H1 (cell line): Measurements from ENCODE around the gene SLC39A11. TPM values are rescaled to one million over a fixed set of nuclear protein-coding genes. Genes with fewer than 3 reads are reported as not detected.

Experiments
- CTCF ChIA-PET: fragments of 300-600 bp; sonication (Branson Sonifier 250); formaldehyde crosslinking; loops from one replicate; lab custom pipeline; 2021; ENCODE audit not compliant: partially characterized antibody; lab: Charles Lee
- POLR2A ChIA-PET: fragments of 300-600 bp; sonication (Branson Sonifier 250); formaldehyde crosslinking; loops from one replicate; lab custom pipeline; 2021; ENCODE audit warnings: inconsistent platforms; ENCODE audit not compliant: partially characterized antibody; lab: Charles Lee
- DNase-seq, 2 experiments: peaks; one replicate each; pipeline versions ENCODE4 v3.0.0 to v3.0.0-alpha.2; 2010 to 2022; ENCODE audit warnings: low spot score in 2 of 2, low read depth in 1 of 2, mixed read lengths in 1 of 2
- FAIRE-seq: peaks from 2 replicates; lab custom pipeline; 2011; peaks lifted over from hg19 to GRCh38; lab: Jason Lieb, UNC
- H2AFZ ChIP-seq: 2 replicates; pipeline ENCODE4 v1.8.1; 2012; ENCODE audit warnings: low read length, inconsistent platforms
- H2AK5ac ChIP-seq: 2 replicates; pipeline ENCODE4 v1.6.1; 2013; ENCODE audit warnings: low read depth, low read length
- H2BK120ac ChIP-seq: replicated peaks from 2 replicates; pipeline ENCODE3; 2013; ENCODE audit warnings: low read depth, low read length, inconsistent platforms
- H2BK12ac ChIP-seq: 2 replicates; pipeline ENCODE4 v1.6.1; 2013; ENCODE audit warnings: low read depth, low read length
- H2BK15ac ChIP-seq: 2 replicates; pipeline ENCODE4 v1.6.1; 2013; ENCODE audit warnings: low read length
- H2BK20ac ChIP-seq: 2 replicates; pipeline ENCODE4 v1.6.1; 2013; ENCODE audit warnings: low read length
- H2BK5ac ChIP-seq: 2 replicates; pipeline ENCODE4 v1.6.1; 2013; ENCODE audit warnings: low read depth, low read length
- H3K14ac ChIP-seq: 2 replicates; pipeline ENCODE4 v1.6.1; 2013; ENCODE audit warnings: inconsistent platforms; ENCODE audit not compliant: insufficient read length
- H3K18ac ChIP-seq: 2 replicates; pipeline ENCODE4 v1.6.1; 2013; ENCODE audit warnings: low read length; ENCODE audit errors: extremely low read depth
- H3K23ac ChIP-seq: 2 replicates; pipeline ENCODE4 v1.6.1; 2013; ENCODE audit warnings: inconsistent platforms; ENCODE audit not compliant: insufficient read length
- H3K23me2 ChIP-seq: 2 replicates; pipeline ENCODE4 v1.6.1; 2013; ENCODE audit warnings: low read depth, low read length
- H3K27ac ChIP-seq: 2 replicates; pipeline ENCODE4 v1.6.1; 2011; ENCODE audit warnings: low read depth, low read length, inconsistent platforms
- H3K27me3 ChIP-seq, 4 experiments: replicated peaks in 1 of 4; 1 replicate in 1 of 4; 2 replicates in 3 of 4; pipeline versions ENCODE4 v1.6.1 to v1.8.1; 2011 to 2013; ENCODE audit warnings: low read length in 3 of 4, mild to moderate bottlenecking in 3 of 4, inconsistent platforms in 2 of 4, mixed read lengths in 2 of 4, moderate library complexity in 1 of 4; ENCODE audit not compliant: control insufficient read depth in 3 of 4, insufficient read depth in 3 of 4; ENCODE audit errors: extremely low read depth in 1 of 4
- H3K36me3 ChIP-seq, 4 experiments: 2 replicates each; pipeline versions ENCODE4 v1.6.1 to v1.8.1; 2011 to 2013; ENCODE audit warnings: mild to moderate bottlenecking in 4 of 4, low read length in 3 of 4, moderate library complexity in 2 of 4, control low read depth in 1 of 4, inconsistent platforms in 1 of 4; ENCODE audit not compliant: insufficient read depth in 4 of 4, control insufficient read depth in 2 of 4
- H3K4ac ChIP-seq: replicated peaks from 2 replicates; pipeline ENCODE3; 2013; ENCODE audit warnings: low read length, low read depth, mixed read lengths, inconsistent platforms; ENCODE audit not compliant: insufficient read length
- H3K4me1 ChIP-seq, 4 experiments: replicated peaks in 1 of 4; 1 replicate in 1 of 4; 2 replicates in 3 of 4; pipeline versions ENCODE4 v1.6.1 to v1.8.1; 2011 to 2013; ENCODE audit warnings: low read length in 3 of 4, inconsistent platforms in 2 of 4, mixed read lengths in 1 of 4; ENCODE audit not compliant: insufficient read depth in 4 of 4, control insufficient read depth in 3 of 4
- H3K4me2 ChIP-seq, 2 experiments: 2 replicates each; pipeline versions ENCODE4 v1.6.1 to v1.8.1; 2011 to 2013; ENCODE audit warnings: low read depth in 2 of 2, low read length in 2 of 2, control low read depth in 1 of 2, inconsistent platforms in 1 of 2, mild to moderate bottlenecking in 1 of 2; ENCODE audit not compliant: insufficient read depth in 1 of 2
- H3K4me3 ChIP-seq, 4 experiments: fragments of 200-600, 300-600 bp in 1 of 4; sonication (generic), shearing (Covaris generic), sonication (Bioruptor Twin) in 1 of 4; 2 replicates each; pipeline versions ENCODE4 v1.5.1 to v1.8.1; 2011 to 2016; ENCODE audit warnings: low read length in 4 of 4, low read depth in 3 of 4, control low read depth in 2 of 4, inconsistent platforms in 2 of 4, mild to moderate bottlenecking in 2 of 4, mixed read lengths in 1 of 4, moderate library complexity in 1 of 4; ENCODE audit not compliant: insufficient read depth in 2 of 4; ENCODE audit errors: extremely low read depth in 1 of 4
- H3K56ac ChIP-seq: replicated peaks from 2 replicates; pipeline ENCODE3; 2013; ENCODE audit warnings: low read depth, mild to moderate bottlenecking, mixed read lengths, low read length, inconsistent platforms; ENCODE audit not compliant: insufficient read length
- H3K79me1 ChIP-seq: 2 replicates; pipeline ENCODE4 v1.6.1; 2013; ENCODE audit warnings: low read depth, low read length, control low read depth
- H3K79me2 ChIP-seq, 2 experiments: 2 replicates each; pipeline versions ENCODE4 v1.6.1 to v1.8.1; 2012 to 2013; ENCODE audit warnings: low read length in 2 of 2, mild to moderate bottlenecking in 2 of 2, inconsistent platforms in 1 of 2; ENCODE audit not compliant: insufficient read depth in 2 of 2, control insufficient read depth in 1 of 2
- H3K9ac ChIP-seq, 4 experiments: replicated peaks in 1 of 4; 1 replicate in 1 of 4; 2 replicates in 3 of 4; pipeline versions ENCODE4 v1.6.1 to v1.8.1; 2011 to 2013; ENCODE audit warnings: low read depth in 3 of 4, low read length in 3 of 4, control low read depth in 2 of 4, mild to moderate bottlenecking in 2 of 4, moderate library complexity in 2 of 4, inconsistent platforms in 1 of 4; ENCODE audit errors: extremely low read depth in 1 of 4
- H3K9me3 ChIP-seq, 2 experiments: 2 replicates each; pipeline versions ENCODE4 v1.6.1 to v1.8.1; 2012 to 2013; ENCODE audit warnings: mild to moderate bottlenecking in 2 of 2, moderate library complexity in 2 of 2, control low read depth in 1 of 2, inconsistent platforms in 1 of 2, low read depth in 1 of 2, low read length in 1 of 2, mixed read lengths in 1 of 2; ENCODE audit not compliant: insufficient read depth in 2 of 2
- H4K20me1 ChIP-seq, 2 experiments: replicated peaks in 1 of 2; 2 replicates each; pipeline versions ENCODE3 to v1.8.1; 2011 to 2013; ENCODE audit warnings: inconsistent platforms in 2 of 2, low read length in 2 of 2, mild to moderate bottlenecking in 1 of 2; ENCODE audit not compliant: insufficient read depth in 2 of 2, control insufficient read depth in 1 of 2
- H4K5ac ChIP-seq: 2 replicates; pipeline ENCODE4 v1.6.1; 2013; ENCODE audit warnings: low read length, low read depth, mixed read lengths, inconsistent platforms; ENCODE audit not compliant: insufficient read length
- H4K8ac ChIP-seq: 2 replicates; pipeline ENCODE4 v1.8.0; 2013; ENCODE audit warnings: mild to moderate bottlenecking, moderate library complexity, low read length, inconsistent platforms; ENCODE audit not compliant: insufficient read depth; ENCODE audit errors: extremely low read depth
- H4K91ac ChIP-seq: replicated peaks from 2 replicates; pipeline ENCODE3; 2013; ENCODE audit warnings: low read length, mixed read lengths, inconsistent platforms; ENCODE audit not compliant: insufficient read length
- ATF3 ChIP-seq: IDR thresholded peaks from 2 replicates; pipeline ENCODE4 v1.6.1; 2011; ENCODE audit warnings: low read depth, mild to moderate bottlenecking, low read length; ENCODE audit not compliant: insufficient read depth
- BRCA1 ChIP-seq: IDR thresholded peaks from 2 replicates; pipeline ENCODE4 v1.6.1; 2012; ENCODE audit warnings: low read depth, low read length, improper control_type of control experiment
- CHD2 ChIP-seq: IDR thresholded peaks from 2 replicates; pipeline ENCODE4 v1.6.1; 2012; ENCODE audit warnings: low read length, improper control_type of control experiment
- JUND ChIP-seq: IDR thresholded peaks from 2 replicates; pipeline ENCODE4 v1.6.1; 2011; ENCODE audit warnings: mild to moderate bottlenecking, improper control_type of control experiment, low read length
- KDM1A ChIP-seq: fragments of 200-600, 300-600 bp; sonication (generic); IDR thresholded peaks from 2 replicates; pipeline ENCODE4 v1.7.1; 2016; ENCODE audit warnings: mild to moderate bottlenecking, low read length, borderline replicate concordance
- KDM5A ChIP-seq: fragments of 200-600 bp; IDR thresholded peaks from 2 replicates; pipeline ENCODE4 v1.7.1; 2012; ENCODE audit warnings: mild to moderate bottlenecking, low read length, inconsistent platforms, mixed read lengths
- MAFK ChIP-seq: IDR thresholded peaks from 2 replicates; pipeline ENCODE4 v1.6.1; 2012; ENCODE audit warnings: low read depth, mild to moderate bottlenecking, improper control_type of control experiment, low read length
- RFX5 ChIP-seq: IDR thresholded peaks from 2 replicates; pipeline ENCODE4 v1.6.1; 2011; ENCODE audit warnings: low read depth, low read length, improper control_type of control experiment, borderline replicate concordance
- SP2 ChIP-seq: IDR thresholded peaks from 2 replicates; pipeline ENCODE4 v1.6.1; 2012; ENCODE audit warnings: mild to moderate bottlenecking, low read length, inconsistent platforms
- SRF ChIP-seq: IDR thresholded peaks from 2 replicates; pipeline ENCODE4 v1.6.1; 2011; ENCODE audit warnings: mild to moderate bottlenecking, low read depth, low read length, moderate library complexity
- SUZ12 ChIP-seq: fragments of 200-600 bp; sonication (generic); IDR thresholded peaks from 2 replicates; pipeline ENCODE4 v1.6.1; 2012; ENCODE audit warnings: mild to moderate bottlenecking, inconsistent platforms, low read length, moderate library complexity, mixed read lengths
- TBP ChIP-seq: IDR thresholded peaks from 2 replicates; pipeline ENCODE4 v1.6.1; 2011; ENCODE audit warnings: low read depth, low read length, improper control_type of control experiment
- WGBS, 2 experiments: shearing (Covaris generic) in 1 of 2; methylation state at CpG; one replicate each; pipeline versions ENCODE4 v1.1.6 to v1.1.7; 2013 to 2015; ENCODE audit warnings: low lambda C conversion rate in 2 of 2, mixed read lengths in 2 of 2, inconsistent platforms in 1 of 2, low coverage in 1 of 2, missing lambda C conversion rate in 1 of 2; ENCODE audit not compliant: insufficient replicate concordance in 2 of 2, insufficient coverage in 1 of 2, insufficient read length in 1 of 2; ENCODE audit errors: extremely low coverage in 1 of 2, missing lambda C conversion rate in 1 of 2; 5-methylcytosine and 5-hydroxymethylcytosine counted together
- polyA plus RNA-seq, 7 experiments: library from polyadenylated mRNA; depleted of rRNA in 3 of 7; stranded (reverse) in 5 of 7; unstranded in 2 of 7; fragments of >200 nt in 5 of 7; fragments of 200-250 nt in 2 of 7; gene quantifications; 1 replicate in 5 of 7; 2 replicates in 1 of 7; 4 replicates in 1 of 7; pipeline versions ENCODE4 v1.2.1 to v1.2.3, GENCODE V29; 2011 to 2013; ENCODE audit warnings: missing spikeins in 2 of 7, mixed read lengths in 2 of 7
- total RNA-seq: library from RNA; stranded (reverse); fragmentation: NEBNext Ultra II Directional; extraction: Animal tissue kit (Norgen Biotek cat#: 25700); gene quantifications from 2 replicates; pipeline ENCODE4 v1.2.1, GENCODE V29; 2021

SLC39A11 gene
- total and polyA plus RNA-seq, 2 of the 8 experiments (the other 6 are each of a cell fraction or from before 2014, with no cell fraction given), result 12.2 to 19.6 TPM

- H2BK5ac ChIP-seq, result no peak overlapping the region
- H3K9ac ChIP-seq, result no peak overlapping the region
- WGBS, 2 experiments, result 90% methylated on average over 5 of the region's 5 CpGs; no CpG with 5 or more reads in 1 of the 2 experiments
- H3K18ac ChIP-seq, result no peak overlapping the region
- H3K79me2 ChIP-seq, result no peaks in the 10 kb centered on the region
- H3K9me3 ChIP-seq, result peaks cover 3 to 4% of the 10 kb centered on the region in 2 experiments; a peak in 3 of 4 replicates
- H3K79me1 ChIP-seq, result no peaks in the 10 kb centered on the region
- H3K4ac ChIP-seq, result no peak overlapping the region
- no peak overlapping the region for H2BK120ac ChIP-seq
- no peak overlapping the region for H2AFZ ChIP-seq
- CTCF ChIA-PET, result interaction anchor here (0.6 to 1.3 kb wide), 3 partner anchors 10 to 520 kb away, joined by 3 read pairs; no protein-coding TSS in a partner anchor
- no peak overlapping the region for H3K56ac ChIP-seq
- no peak overlapping the region for H4K5ac ChIP-seq
- H2AK5ac ChIP-seq, result no peak overlapping the region
- TF ChIP-seq TBP (no peak), KDM1A (no peak), JUND (no peak), CHD2 (no peak), ATF3 (no peak), BRCA1 (no peak), MAFK (no peak), KDM5A (no peak), SRF (no peak), SUZ12 (no peak), SP2 (no peak), RFX5 (no peak)
- no peak overlapping the region for H4K8ac ChIP-seq
- H3K27me3 ChIP-seq, result no peaks in the 10 kb centered on the region
- H2BK15ac ChIP-seq, result no peak overlapping the region
- no peak overlapping the region for H3K4me3 ChIP-seq
- no peak overlapping the region for H2BK20ac ChIP-seq
- H3K4me2 ChIP-seq, result no peak overlapping the region
- no peak overlapping the region for H3K14ac ChIP-seq
- no peaks in the 10 kb centered on the region for H3K4me1 ChIP-seq
- no peaks in the 10 kb centered on the region for H3K23me2 ChIP-seq
- no peak for DNase-seq
- H4K20me1 ChIP-seq, result no peaks in the 10 kb centered on the region
- H3K27ac ChIP-seq, result no peak overlapping the region
- H3K36me3 ChIP-seq, result no peaks in the 10 kb centered on the region; a peak in 1 of 8 replicates
- H2BK12ac ChIP-seq, result no peak overlapping the region
- POLR2A ChIA-PET, result no interaction called here
- H3K23ac ChIP-seq, result no peak overlapping the region
- no peak overlapping the region for H4K91ac ChIP-seq
- no peak for FAIRE-seq
Observed at GRCh38 chr17:72813481-72813880, 279.0 kb downstream of the SLC39A11 start.
